ENCODE data around the gene ZMYM5.

DNA sequence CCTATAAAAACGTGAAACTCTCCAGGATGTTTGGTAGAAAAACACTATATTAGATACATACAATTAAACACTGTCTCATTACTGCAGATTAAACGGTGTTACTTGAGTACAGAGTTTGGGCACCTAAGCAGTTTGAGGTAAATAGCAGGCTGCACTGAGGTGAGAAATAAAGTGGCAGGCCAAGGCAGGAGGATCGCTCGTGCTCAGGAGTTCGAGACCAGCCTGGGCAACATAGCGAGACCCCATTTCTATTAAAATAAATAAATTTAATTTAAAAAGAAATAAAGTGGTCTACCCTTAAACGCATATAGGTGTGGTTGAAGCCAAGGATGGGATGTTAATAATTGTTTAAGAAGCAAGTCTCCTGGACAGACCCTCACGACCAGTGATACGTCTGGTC is 81.9 kb downstream of the ZMYM5 start:
- TF ChIP-seq MXI1 (IDR thresholded peaks at IDR 0.05; ENCODE audit: borderline replicate concordance, low read depth, low read length) (no peak), RCOR1 (IDR thresholded peaks at IDR 0.05; ENCODE audit: insufficient replicate concordance, low read length) (no peak), SMC3 (IDR thresholded peaks at IDR 0.05; ENCODE audit: low read depth, low read length) (no peak), CTCF (conservative IDR thresholded peaks at IDR 0.05; ENCODE audit: low read depth, low read length) (no peak)

Data from IMR-90 (cell line).